SK-N-SH (cell line): ENCODE data around the gene CCR9. TPM values are rescaled to one million over a fixed set of nuclear protein-coding genes. Genes with fewer than 3 reads are reported as not detected.

Experiments used
- CTCF ChIA-PET: fragments of 300-600, 350-600 bp; formaldehyde crosslinking; extraction: SDS; loops from one replicate; lab custom pipeline; 2021; lab: Yijun Ruan, JAX
- POLR2A ChIA-PET: fragments of 350-600 bp; sonication (Branson Sonifier 250); formaldehyde crosslinking; extraction: SDS; loops from one replicate; lab custom pipeline; 2020; ENCODE audit warnings: antibody characterized with exemption, inconsistent platforms; lab: Yijun Ruan, JAX
- DNase-seq: peaks from one replicate; pipeline ENCODE4 v3.0.0; 2012
- H2AFZ ChIP-seq: fragments of 200-600 bp; sonication (generic); 2 replicates; pipeline ENCODE4 v1.8.1; 2016; ENCODE audit warnings: antibody characterized with exemption, mild to moderate bottlenecking, low read depth
- H3F3A ChIP-seq: fragments of 200-600 bp; sonication (generic); replicated peaks from 2 replicates; pipeline ENCODE3; 2016; ENCODE audit warnings: antibody characterized with exemption, mild to moderate bottlenecking; ENCODE audit not compliant: insufficient read depth
- H3K27ac ChIP-seq, 2 experiments: fragments of 200-500 bp in 1 of 2; fragments of 200-600 bp in 1 of 2; sonication (Bioruptor generic) in 1 of 2; sonication (generic), shearing (Covaris generic) in 1 of 2; 2 replicates each; pipeline versions ENCODE4 v1.5.1 to v1.6.1; 2014 to 2016; ENCODE audit warnings: low read depth in 2 of 2, inconsistent platforms in 1 of 2, low read length in 1 of 2, mild to moderate bottlenecking in 1 of 2, mixed read lengths in 1 of 2
- H3K27me3 ChIP-seq: fragments of 200-600 bp; sonication (generic), shearing (Covaris generic); 2 replicates; pipeline ENCODE4 v1.6.1; 2016; ENCODE audit warnings: mixed run types; ENCODE audit not compliant: insufficient read depth
- H3K36me3 ChIP-seq, 2 experiments: fragments of 200-500 bp in 1 of 2; fragments of 200-600 bp in 1 of 2; sonication (Bioruptor generic) in 1 of 2; sonication (generic) in 1 of 2; replicated peaks in 1 of 2; 2 replicates each; pipeline versions ENCODE3 to v1.5.1; 2014 to 2016; ENCODE audit warnings: low read length in 1 of 2, mild to moderate bottlenecking in 1 of 2; ENCODE audit not compliant: insufficient read depth in 2 of 2, control insufficient read depth in 1 of 2
- H3K4me1 ChIP-seq, 2 experiments: fragments of 200-500 bp in 1 of 2; fragments of 200-600 bp in 1 of 2; sonication (Bioruptor generic) in 1 of 2; sonication (generic), shearing (Covaris generic) in 1 of 2; 2 replicates each; pipeline versions ENCODE4 v1.5.1 to v1.6.1; 2014 to 2016; ENCODE audit warnings: low read depth in 1 of 2, low read length in 1 of 2, mixed run types in 1 of 2; ENCODE audit not compliant: insufficient read depth in 2 of 2, control insufficient read depth in 1 of 2
- H3K4me2 ChIP-seq: fragments of 200-600 bp; sonication (generic), shearing (Covaris generic); 2 replicates; pipeline ENCODE4 v1.6.1; 2017; ENCODE audit warnings: mixed run types
- H3K4me3 ChIP-seq, 2 experiments: fragments of 200-500 bp in 1 of 2; fragments of 200-600 bp in 1 of 2; sonication (Bioruptor generic) in 1 of 2; sonication (generic), shearing (Covaris generic) in 1 of 2; 2 replicates each; pipeline versions ENCODE4 v1.5.1 to v1.8.1; 2014 to 2016; ENCODE audit warnings: low read depth in 2 of 2, inconsistent platforms in 1 of 2, low read length in 1 of 2, mild to moderate bottlenecking in 1 of 2, mixed read lengths in 1 of 2, moderate library complexity in 1 of 2
- H3K79me2 ChIP-seq: fragments of 200-600 bp; sonication (generic); 2 replicates; pipeline ENCODE4 v1.8.1; 2017; ENCODE audit warnings: mild to moderate bottlenecking; ENCODE audit not compliant: insufficient read depth
- H3K9ac ChIP-seq: fragments of 200-600 bp; sonication (generic); 2 replicates; pipeline ENCODE4 v1.6.1; 2017; ENCODE audit warnings: mixed run types
- H3K9me2 ChIP-seq: fragments of 200-600 bp; sonication (generic); 2 replicates; pipeline ENCODE4 v1.6.1; 2017; ENCODE audit warnings: mixed run types
- H3K9me3 ChIP-seq: fragments of 200-600 bp; sonication (generic); 2 replicates; pipeline ENCODE4 v1.6.1; 2017; ENCODE audit warnings: mixed run types, mild to moderate bottlenecking, moderate library complexity
- H4K20me1 ChIP-seq: fragments of 200-600 bp; sonication (generic); 2 replicates; pipeline ENCODE4 v1.6.1; 2017; ENCODE audit warnings: mild to moderate bottlenecking, mixed run types; ENCODE audit not compliant: insufficient read depth
- CHD2 ChIP-seq: fragments of 150-350 bp; IDR thresholded peaks from 2 replicates; pipeline ENCODE4 v1.6.1; 2018; ENCODE audit warnings: low read length; ENCODE audit not compliant: partially characterized antibody
- ELF1 ChIP-seq: IDR thresholded peaks from 2 replicates; pipeline ENCODE4 v1.4.0; 2012
- GABPA ChIP-seq: IDR thresholded peaks from 2 replicates; pipeline ENCODE4 v1.4.0; 2012; ENCODE audit warnings: low read depth, mild to moderate bottlenecking
- GATA2 ChIP-seq: sonication (generic); formaldehyde crosslinking; IDR thresholded peaks from 2 replicates; pipeline ENCODE4 v1.5.0; 2020; ENCODE audit warnings: mild to moderate bottlenecking, missing genetic modification reagents
- JUND ChIP-seq: IDR thresholded peaks from 2 replicates; pipeline ENCODE4 v1.4.0; 2012
- MXI1 ChIP-seq: IDR thresholded peaks from 2 replicates; pipeline ENCODE4 v1.6.1; 2012; ENCODE audit warnings: mild to moderate bottlenecking, low read depth, low read length, improper control_type of control experiment
- POLR2AphosphoS5 ChIP-seq: IDR thresholded peaks from 2 replicates; pipeline ENCODE4 v1.6.1; 2012; ENCODE audit warnings: low read depth, low read length
- REST ChIP-seq: IDR thresholded peaks from 2 replicates; pipeline ENCODE4 v1.6.1; 2012; ENCODE audit warnings: mild to moderate bottlenecking, low read depth, low read length, moderate library complexity
- SMC3 ChIP-seq: IDR thresholded peaks from 2 replicates; pipeline ENCODE4 v1.6.1; 2012; ENCODE audit warnings: low read depth, low read length, improper control_type of control experiment
- WGBS: methylation state at CpG from one replicate; pipeline ENCODE4 v1.1.6; 2017; ENCODE audit warnings: low lambda C conversion rate; 5-methylcytosine and 5-hydroxymethylcytosine counted together
- polyA plus RNA-seq, 3 experiments: library from polyadenylated mRNA; depleted of rRNA; stranded (reverse); fragments of >200 nt; gene quantifications; 2 replicates each; pipeline ENCODE4 v1.2.3, GENCODE V29; 2012

The CCR9 gene
- polyA plus RNA-seq, 1 of the 3 experiments (the other 2 are of a cell fraction): not detected

GRCh38 chr3:45869638-45870037, 16.7 kb upstream of the CCR9 start:
- Histone ChIP-seq H3K9me3 (no peaks in the 10 kb centered on the region), H3K4me1 (peaks cover 0 to 6% of the 10 kb centered on the region in 2 experiments; a peak in 1 of 4 replicates), H3K27ac (no peak overlapping the region), H3K27me3 (no peaks in the 10 kb centered on the region; the same call in 1 of the 2 replicates), H3K9ac (no peak overlapping the region), H3K9me2 (no peaks in the 10 kb centered on the region), H3F3A (no peaks in the 10 kb centered on the region), H3K36me3 (no peaks in the 10 kb centered on the region), H4K20me1 (no peaks in the 10 kb centered on the region), H2AFZ (no peak overlapping the region), H3K79me2 (no peaks in the 10 kb centered on the region), H3K4me3 (no peak overlapping the region)
- ChIA-PET POLR2A (no interaction called here), CTCF (no interaction called here)
- TF ChIP-seq JUND: no peak
- no peak for TF ChIP-seq POLR2AphosphoS5
- no peak for TF ChIP-seq SMC3
- TF ChIP-seq, all 33 proteins: peak for 0
- H3K4me2 ChIP-seq: no peak overlapping the region
- no peak for DNase-seq
- WGBS: 0% methylated on average over 3 of the region's 3 CpGs

- no peak for DNase-seq
- Histone ChIP-seq H2AFZ (no peak overlapping the region), H3K9me2 (no peaks in the 10 kb centered on the region), H3K27me3 (no peaks in the 10 kb centered on the region; the same call in 1 of the 2 replicates), H3K9me3 (no peaks in the 10 kb centered on the region), H3K36me3 (no peaks in the 10 kb centered on the region), H3K9ac (no peak overlapping the region), H3K27ac (no peak overlapping the region), H3F3A (no peaks in the 10 kb centered on the region), H3K4me1 (peaks cover 0 to 6% of the 10 kb centered on the region in 2 experiments; a peak in 1 of 4 replicates), H3K79me2 (no peaks in the 10 kb centered on the region), H4K20me1 (no peaks in the 10 kb centered on the region), H3K4me3 (no peak overlapping the region), H3K4me2 (no peak overlapping the region)
- ChIA-PET CTCF (no interaction called here), POLR2A (no interaction called here)
- whole genome bisulfite sequencing: 34% methylated on average over 4 of the region's 4 CpGs
- TF ChIP-seq GATA2 (CRISPR knock-in tag): peak; percentile 56
- TF ChIP-seq MXI1: peak; percentile 58; the same call in 1 of the 2 replicates
- TF ChIP-seq REST: no peak
- no peak for TF ChIP-seq CHD2
- TF ChIP-seq GABPA: no peak
Measured at GRCh38 chr3:45870099-45870498, 16.2 kb upstream of the CCR9 start.

GRCh38 chr3:45871780-45872179, 14.6 kb upstream of the CCR9 start:
- no peak for DNase-seq
- peaks cover 0 to 6% of the 10 kb centered on the region in 2 experiments; a peak in 1 of 4 replicates for H3K4me1 ChIP-seq
- no peaks in the 10 kb centered on the region for H3K79me2 ChIP-seq
- no peaks in the 10 kb centered on the region for H3K9me3 ChIP-seq
- TF ChIP-seq JUND (no peak), ELF1 (no peak)
- H3K9ac ChIP-seq: no peak overlapping the region
- H3K4me3 ChIP-seq: no peak overlapping the region
- no peaks in the 10 kb centered on the region for H3K9me2 ChIP-seq
- H3K27ac ChIP-seq: no peak overlapping the region
- H4K20me1 ChIP-seq: no peaks in the 10 kb centered on the region
- no peak overlapping the region for H2AFZ ChIP-seq
- WGBS: 68% methylated on average over 6 of the region's 6 CpGs
- H3K27me3 ChIP-seq: no peaks in the 10 kb centered on the region; the same call in 1 of the 2 replicates
- H3K36me3 ChIP-seq: no peaks in the 10 kb centered on the region
- no peak overlapping the region for H3K4me2 ChIP-seq
- no peaks in the 10 kb centered on the region for H3F3A ChIP-seq
- POLR2A ChIA-PET: no interaction called here
- CTCF ChIA-PET: interaction anchor here (1.0 kb wide), 1 partner anchor 67 kb away, joined by 4 read pairs; no protein-coding TSS in a partner anchor
